CD14-positive monocyte (primary cell): ENCODE measurements around the gene COL5A3. TPM values are rescaled to one million over a fixed set of nuclear protein-coding genes. Genes with fewer than 3 reads are reported as not detected.

ENCODE experiments used
- DNase-seq, 3 donors: peaks; one replicate each; pipeline ENCODE4 v3.0.0-alpha.2; 2011 to 2022
- H2AFZ ChIP-seq: 2 replicates; pipeline ENCODE4 v1.6.0; 2012; ENCODE audit warnings: mild to moderate bottlenecking, low read depth, low read length, inconsistent platforms; ENCODE audit not compliant: insufficient read depth, poor library complexity, severe bottlenecking
- H3K27ac ChIP-seq, 2 donors: 1 replicate in 1 of 2; 2 replicates in 1 of 2; pipeline ENCODE4 v1.5.1; 2012 to 2013; ENCODE audit warnings: low read length in 2 of 2, control low read depth in 1 of 2, inconsistent platforms in 1 of 2, low read depth in 1 of 2, mild to moderate bottlenecking in 1 of 2
- H3K27me3 ChIP-seq, 2 donors: one replicate each; pipeline versions ENCODE4 v1.6.0 to v1.6.1; 2011 to 2013; ENCODE audit warnings: low read length in 2 of 2; ENCODE audit not compliant: control insufficient read depth in 2 of 2, insufficient read depth in 2 of 2
- H3K36me3 ChIP-seq, 2 donors: replicated peaks in 1 of 2; 1 replicate in 1 of 2; 2 replicates in 1 of 2; pipeline versions ENCODE4 v1.5.1 to v1.6.1; 2012 to 2013; ENCODE audit warnings: low read length in 2 of 2, control low read depth in 1 of 2, inconsistent platforms in 1 of 2, mild to moderate bottlenecking in 1 of 2; ENCODE audit not compliant: insufficient read depth in 2 of 2, control insufficient read depth in 1 of 2
- H3K4me1 ChIP-seq, 2 donors: 1 replicate in 1 of 2; 2 replicates in 1 of 2; pipeline versions ENCODE4 v1.5.1 to v1.6.1; 2012 to 2013; ENCODE audit warnings: low read length in 2 of 2, control low read depth in 1 of 2, inconsistent platforms in 1 of 2, mild to moderate bottlenecking in 1 of 2, moderate library complexity in 1 of 2; ENCODE audit not compliant: insufficient read depth in 2 of 2, control insufficient read depth in 1 of 2
- H3K4me2 ChIP-seq: replicated peaks from 2 replicates; pipeline ENCODE3; 2012; ENCODE audit warnings: low read length, moderate library complexity, mild to moderate bottlenecking; ENCODE audit not compliant: poor library complexity, severe bottlenecking; ENCODE audit errors: extremely low read depth
- H3K4me3 ChIP-seq, 3 experiments: fragments of 200-600 bp in 1 of 3; sonication (generic) in 1 of 3; replicated peaks in 1 of 3; 1 replicate in 2 of 3; 2 replicates in 1 of 3; pipeline ENCODE4 v1.5.1; 2011 to 2013; ENCODE audit warnings: low read length in 3 of 3, mild to moderate bottlenecking in 3 of 3, control low read depth in 2 of 3, low read depth in 2 of 3, inconsistent platforms in 1 of 3, moderate library complexity in 1 of 3
- H3K79me2 ChIP-seq: 2 replicates; pipeline ENCODE4 v1.6.0; 2012; ENCODE audit warnings: mild to moderate bottlenecking, control low read depth, inconsistent platforms, low read length, moderate library complexity; ENCODE audit not compliant: insufficient read depth
- H3K9ac ChIP-seq: 2 replicates; pipeline ENCODE4 v1.6.0; 2017; ENCODE audit warnings: low read length, mild to moderate bottlenecking; ENCODE audit not compliant: insufficient read depth, poor library complexity, severe bottlenecking
- H3K9me3 ChIP-seq, 2 donors: replicated peaks in 1 of 2; 1 replicate in 1 of 2; 2 replicates in 1 of 2; pipeline versions ENCODE4 v1.5.1 to v1.6.1; 2012 to 2013; ENCODE audit warnings: low read length in 2 of 2, control low read depth in 1 of 2; ENCODE audit not compliant: control insufficient read depth in 1 of 2, insufficient read depth in 1 of 2
- H4K20me1 ChIP-seq: 2 replicates; pipeline ENCODE4 v1.6.0; 2012; ENCODE audit warnings: mild to moderate bottlenecking, low read length, control low read depth, moderate library complexity; ENCODE audit not compliant: insufficient read depth
- H3K27ac Mint-ChIP-seq, 7 donors: one replicate each; pipeline ENCODE4 v1.8.0; 2020; ENCODE audit warnings: mild to moderate bottlenecking in 7 of 7, mixed read lengths in 7 of 7, moderate library complexity in 6 of 7, inconsistent platforms in 2 of 7
- H3K27me3 Mint-ChIP-seq, 3 donors: one replicate each; pipeline ENCODE4 v1.8.0; 2021 to 2022; ENCODE audit warnings: low read depth in 3 of 3, mild to moderate bottlenecking in 3 of 3, mixed read lengths in 3 of 3, moderate library complexity in 3 of 3, inconsistent platforms in 1 of 3
- H3K36me3 Mint-ChIP-seq, 2 donors: one replicate each; pipeline ENCODE4 v1.8.0; 2020; ENCODE audit warnings: mixed read lengths in 2 of 2, inconsistent platforms in 1 of 2, mild to moderate bottlenecking in 1 of 2
- H3K4me1 Mint-ChIP-seq: one replicate; pipeline ENCODE4 v1.8.0; 2020; ENCODE audit warnings: mild to moderate bottlenecking, mixed read lengths
- H3K4me3 Mint-ChIP-seq, 2 donors: one replicate each; pipeline ENCODE4 v1.8.0; 2020; ENCODE audit warnings: mild to moderate bottlenecking in 2 of 2, mixed read lengths in 2 of 2, moderate library complexity in 1 of 2
- H3K9me3 Mint-ChIP-seq, 7 donors: one replicate each; pipeline ENCODE4 v1.8.0; 2020 to 2022; ENCODE audit warnings: mixed read lengths in 7 of 7, mild to moderate bottlenecking in 6 of 7, moderate library complexity in 6 of 7, inconsistent platforms in 2 of 7
- WGBS: methylation state at CpG from one replicate; pipeline ENCODE4 v1.1.5; 2013; ENCODE audit warnings: missing lambda C conversion rate; ENCODE audit not compliant: insufficient coverage; 5-methylcytosine and 5-hydroxymethylcytosine counted together
- intact Hi-C, 2 donors: fragments of 100-400 bp; cut with micrococcal nuclease; formaldehyde crosslinking; loops; one replicate each; pipeline versions ENCODE4 v1.15.0 to v1.15.1; 2023
- polyA plus RNA-seq, 3 donors: library from polyadenylated mRNA; depleted of rRNA in 1 of 3; unstranded in 2 of 3; stranded (reverse) in 1 of 3; fragments of 300-500 nt in 2 of 3; fragments of >200 nt in 1 of 3; fragmentation: Illumina TruSeq in 2 of 3; gene quantifications; 1 replicate in 2 of 3; 2 replicates in 1 of 3; pipeline ENCODE4 v1.2.3, GENCODE V29; 2012 to 2021
- TF ChIP-seq, protein P1 (sequence below): fragments of 200-600 bp; IDR thresholded peaks from one replicate; pipeline ENCODE4 v1.8.0; 2022; ENCODE audit warnings: antibody characterized with exemption, mild to moderate bottlenecking

COL5A3 gene
- polyA plus RNA-seq, 3 donors = not detected

DNA sequence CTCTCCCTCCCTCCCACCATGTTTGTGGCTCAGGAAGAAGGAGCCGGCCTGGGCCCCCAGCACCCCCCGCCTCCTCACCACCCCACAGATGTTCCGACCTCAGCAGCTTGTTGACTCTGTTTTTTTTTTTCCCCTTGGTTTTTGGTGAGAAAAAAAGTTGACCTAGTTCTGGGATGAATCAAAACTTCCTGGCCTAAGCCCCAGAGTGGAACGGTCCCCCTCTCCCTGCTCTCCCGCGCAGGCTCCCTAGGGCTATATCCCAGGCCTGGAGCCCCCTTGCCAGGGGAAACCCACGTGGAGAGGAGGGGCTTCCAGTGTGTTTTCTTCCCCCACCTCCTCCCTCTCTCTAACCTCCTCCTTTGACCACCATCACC lies 4.0 kb downstream of the COL5A3 start:
- no peaks in the 10 kb centered on the region for H3K36me3 ChIP-seq
- no peak for DNase-seq
- Mint-ChIP-seq H3K9me3 (peaks cover 0 to 11% (median 5%) of the 10 kb centered on the region in 7 donors), H3K36me3 (peaks cover 0 to 3% of the 10 kb centered on the region in 2 donors), H3K27ac (no peak overlapping the region), H3K4me3 (no peak overlapping the region), H3K4me1 (peaks cover 6% of the 10 kb centered on the region), H3K27me3 (peaks cover 29 to 46% (median 40%) of the 10 kb centered on the region in 3 donors)
- H3K4me1 ChIP-seq = no peaks in the 10 kb centered on the region
- H3K9ac ChIP-seq = no peak overlapping the region
- H3K4me2 ChIP-seq = no peak overlapping the region
- H3K27ac ChIP-seq = no peak overlapping the region
- H3K9me3 ChIP-seq = no peaks in the 10 kb centered on the region
- no peaks in the 10 kb centered on the region for H3K79me2 ChIP-seq
- H4K20me1 ChIP-seq = no peaks in the 10 kb centered on the region
- H3K4me3 ChIP-seq = no peak overlapping the region
- H3K27me3 ChIP-seq = peaks cover 17 to 32% of the 10 kb centered on the region in 2 donors
- intact Hi-C loops = no loop called here
- TF ChIP-seq, protein P1, sequence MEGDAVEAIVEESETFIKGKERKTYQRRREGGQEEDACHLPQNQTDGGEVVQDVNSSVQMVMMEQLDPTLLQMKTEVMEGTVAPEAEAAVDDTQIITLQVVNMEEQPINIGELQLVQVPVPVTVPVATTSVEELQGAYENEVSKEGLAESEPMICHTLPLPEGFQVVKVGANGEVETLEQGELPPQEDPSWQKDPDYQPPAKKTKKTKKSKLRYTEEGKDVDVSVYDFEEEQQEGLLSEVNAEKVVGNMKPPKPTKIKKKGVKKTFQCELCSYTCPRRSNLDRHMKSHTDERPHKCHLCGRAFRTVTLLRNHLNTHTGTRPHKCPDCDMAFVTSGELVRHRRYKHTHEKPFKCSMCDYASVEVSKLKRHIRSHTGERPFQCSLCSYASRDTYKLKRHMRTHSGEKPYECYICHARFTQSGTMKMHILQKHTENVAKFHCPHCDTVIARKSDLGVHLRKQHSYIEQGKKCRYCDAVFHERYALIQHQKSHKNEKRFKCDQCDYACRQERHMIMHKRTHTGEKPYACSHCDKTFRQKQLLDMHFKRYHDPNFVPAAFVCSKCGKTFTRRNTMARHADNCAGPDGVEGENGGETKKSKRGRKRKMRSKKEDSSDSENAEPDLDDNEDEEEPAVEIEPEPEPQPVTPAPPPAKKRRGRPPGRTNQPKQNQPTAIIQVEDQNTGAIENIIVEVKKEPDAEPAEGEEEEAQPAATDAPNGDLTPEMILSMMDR = no peak
- H2AFZ ChIP-seq = no peak overlapping the region
- WGBS = 38% methylated on average over 2 of the region's 7 CpGs

DNA sequence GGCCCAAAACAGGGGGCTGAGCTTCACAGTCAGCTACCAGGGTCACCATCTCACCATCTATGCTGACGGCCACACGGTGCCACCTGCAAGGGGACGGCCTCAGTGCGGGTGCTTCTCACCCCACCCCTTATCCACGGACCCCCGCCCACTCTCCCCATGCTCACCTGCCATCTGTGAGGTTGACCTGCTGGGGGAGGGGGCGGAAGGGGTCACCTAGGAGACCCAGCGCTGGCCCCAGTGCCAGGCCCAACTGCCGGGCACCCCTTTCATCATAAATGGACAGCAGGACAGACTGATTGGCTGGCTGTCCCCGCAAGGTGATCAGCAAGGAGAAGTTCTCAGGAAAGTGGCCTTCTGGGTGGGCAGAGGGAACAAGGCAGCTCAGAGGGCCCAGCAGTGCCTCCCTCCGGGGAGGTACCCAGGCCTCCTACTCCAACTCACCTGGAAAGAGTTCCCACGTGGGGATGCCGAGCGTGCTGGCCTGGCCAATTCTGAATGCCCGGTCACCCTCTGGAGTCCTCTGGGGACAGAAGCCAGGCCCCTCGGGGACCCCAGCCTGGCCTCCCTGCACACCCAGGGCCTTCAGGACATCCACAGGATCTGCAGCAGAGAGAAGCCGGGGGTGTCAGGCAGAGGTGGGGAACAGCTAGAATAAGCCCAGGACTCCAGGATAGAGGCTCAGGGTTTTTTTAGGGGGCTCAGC lies 4.5 kb downstream of the COL5A3 start:
- H3K79me2 ChIP-seq = no peaks in the 10 kb centered on the region
- H3K4me1 ChIP-seq = no peaks in the 10 kb centered on the region
- no peaks in the 10 kb centered on the region for H3K36me3 Mint-ChIP-seq
- intact Hi-C loops = no loop called here
- peaks cover 15 to 26% of the 10 kb centered on the region in 2 donors for H3K27me3 ChIP-seq
- WGBS = 78% methylated on average over 6 of the region's 17 CpGs
- peaks cover 6% of the 10 kb centered on the region for H3K4me1 Mint-ChIP-seq
- no peak overlapping the region for H3K27ac Mint-ChIP-seq
- no peaks in the 10 kb centered on the region for H3K9me3 ChIP-seq
- peaks cover 26 to 40% (median 35%) of the 10 kb centered on the region in 3 donors for H3K27me3 Mint-ChIP-seq
- no peak overlapping the region for H2AFZ ChIP-seq
- H3K36me3 ChIP-seq = no peaks in the 10 kb centered on the region
- H3K9me3 Mint-ChIP-seq = peaks cover 0 to 11% (median 4%) of the 10 kb centered on the region in 7 donors
- no peak overlapping the region for H3K4me3 Mint-ChIP-seq
- no peaks in the 10 kb centered on the region for H4K20me1 ChIP-seq
- H3K4me2 ChIP-seq = no peak overlapping the region
- TF ChIP-seq, protein P1 = no peak
- no peak overlapping the region for H3K4me3 ChIP-seq
- no peak for DNase-seq
- H3K9ac ChIP-seq = no peak overlapping the region
- H3K27ac ChIP-seq = no peak overlapping the region
